Cardiac fibroblast (primary cell): ENCODE results near the gene CTIF.
A peak's percentile ranks its signal among the peaks of the same experiment; 100 is the strongest.

Experiments
- DNase-seq, 2 donors: peaks; one replicate each; pipeline versions ENCODE4 v3.0.0 to v3.0.0-alpha.2; 2010; ENCODE audit warnings: low read depth in 2 of 2
- H3K4me3 ChIP-seq, 2 donors: replicated peaks in 1 of 2; 1 replicate in 1 of 2; 2 replicates in 1 of 2; pipeline ENCODE4 v1.5.1; 2011; ENCODE audit warnings: low read depth in 2 of 2, low read length in 2 of 2, mild to moderate bottlenecking in 2 of 2, moderate library complexity in 1 of 2
- CTCF ChIP-seq: IDR thresholded peaks from one replicate; pipeline ENCODE4 v1.5.1; 2011; ENCODE audit warnings: low read depth, mild to moderate bottlenecking, low read length, inconsistent platforms

The CTIF gene

GRCh38 chr18:48838166-48838775 is 299.4 kb downstream of the CTIF start:
- no peak for DNase-seq
- TF ChIP-seq CTCF, result no peak
- no peak overlapping the region for H3K4me3 ChIP-seq

- TF ChIP-seq CTCF, result no peak
- H3K4me3 ChIP-seq, result no peak overlapping the region
- peak; percentile 57 to 74 for DNase-seq
Observed at GRCh38 chr18:48838921-48839818, 300.3 kb downstream of the CTIF start.

- DNase-seq, result no peak
- no peak for TF ChIP-seq CTCF
- no peak overlapping the region for H3K4me3 ChIP-seq
Observed at GRCh38 chr18:48839819-48840490, 301.1 kb downstream of the CTIF start.

- TF ChIP-seq CTCF, result no peak
- no peak overlapping the region for H3K4me3 ChIP-seq
- no peak for DNase-seq
Observed at GRCh38 chr18:48840491-48840877, 301.7 kb downstream of the CTIF start.

GRCh38 chr18:48841381-48842258 is 302.8 kb downstream of the CTIF start:
- DNase-seq, result peak; percentile 82 to 86
- TF ChIP-seq CTCF, result no peak
- H3K4me3 ChIP-seq, result no peak overlapping the region
